22Rv1 (cell line): ENCODE data around the gene NETO1.

Experiments
- ZFX ChIP-seq: fragments of 450-650 bp; IDR thresholded peaks from 2 replicates; pipeline ENCODE4 v1.6.1; 2017; ENCODE audit warnings: antibody characterized with exemption, borderline replicate concordance
- TF ChIP-seq, protein P1 (sequence below): fragments of 450-650 bp; IDR thresholded peaks from 2 replicates; pipeline ENCODE4 v1.5.1; 2017; ENCODE audit warnings: mild to moderate bottlenecking

DNA sequence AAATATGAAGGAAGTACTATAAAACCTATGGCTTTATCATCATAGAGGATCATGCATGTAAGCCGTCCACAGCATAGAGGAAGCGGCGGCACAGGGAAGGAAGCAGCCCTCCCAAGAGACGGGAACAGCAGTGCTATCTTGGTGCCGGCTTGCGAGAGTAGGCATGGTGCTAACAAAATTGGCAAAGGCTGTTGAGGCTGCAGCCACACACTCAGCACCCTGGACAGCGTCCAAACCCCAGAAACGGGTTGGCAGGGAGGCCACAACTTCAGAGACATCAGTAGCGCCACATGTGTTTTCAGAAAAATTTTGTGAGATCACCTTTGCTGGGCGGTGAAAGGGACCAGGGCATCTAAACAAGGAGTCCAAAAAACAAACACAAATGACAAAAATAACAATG lies 37.7 kb downstream of the NETO1 start:
- TF ChIP-seq, protein P1, sequence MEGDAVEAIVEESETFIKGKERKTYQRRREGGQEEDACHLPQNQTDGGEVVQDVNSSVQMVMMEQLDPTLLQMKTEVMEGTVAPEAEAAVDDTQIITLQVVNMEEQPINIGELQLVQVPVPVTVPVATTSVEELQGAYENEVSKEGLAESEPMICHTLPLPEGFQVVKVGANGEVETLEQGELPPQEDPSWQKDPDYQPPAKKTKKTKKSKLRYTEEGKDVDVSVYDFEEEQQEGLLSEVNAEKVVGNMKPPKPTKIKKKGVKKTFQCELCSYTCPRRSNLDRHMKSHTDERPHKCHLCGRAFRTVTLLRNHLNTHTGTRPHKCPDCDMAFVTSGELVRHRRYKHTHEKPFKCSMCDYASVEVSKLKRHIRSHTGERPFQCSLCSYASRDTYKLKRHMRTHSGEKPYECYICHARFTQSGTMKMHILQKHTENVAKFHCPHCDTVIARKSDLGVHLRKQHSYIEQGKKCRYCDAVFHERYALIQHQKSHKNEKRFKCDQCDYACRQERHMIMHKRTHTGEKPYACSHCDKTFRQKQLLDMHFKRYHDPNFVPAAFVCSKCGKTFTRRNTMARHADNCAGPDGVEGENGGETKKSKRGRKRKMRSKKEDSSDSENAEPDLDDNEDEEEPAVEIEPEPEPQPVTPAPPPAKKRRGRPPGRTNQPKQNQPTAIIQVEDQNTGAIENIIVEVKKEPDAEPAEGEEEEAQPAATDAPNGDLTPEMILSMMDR: no peak
- TF ChIP-seq ZFX: no peak
